Fibroblast of skin of right biceps (primary cell): ENCODE measurements around the gene SCGB1C1.

ENCODE experiments used
- DNase-seq: peaks from one replicate; pipeline ENCODE4 v3.0.0-alpha.2; 2013

The SCGB1C1 gene

DNA sequence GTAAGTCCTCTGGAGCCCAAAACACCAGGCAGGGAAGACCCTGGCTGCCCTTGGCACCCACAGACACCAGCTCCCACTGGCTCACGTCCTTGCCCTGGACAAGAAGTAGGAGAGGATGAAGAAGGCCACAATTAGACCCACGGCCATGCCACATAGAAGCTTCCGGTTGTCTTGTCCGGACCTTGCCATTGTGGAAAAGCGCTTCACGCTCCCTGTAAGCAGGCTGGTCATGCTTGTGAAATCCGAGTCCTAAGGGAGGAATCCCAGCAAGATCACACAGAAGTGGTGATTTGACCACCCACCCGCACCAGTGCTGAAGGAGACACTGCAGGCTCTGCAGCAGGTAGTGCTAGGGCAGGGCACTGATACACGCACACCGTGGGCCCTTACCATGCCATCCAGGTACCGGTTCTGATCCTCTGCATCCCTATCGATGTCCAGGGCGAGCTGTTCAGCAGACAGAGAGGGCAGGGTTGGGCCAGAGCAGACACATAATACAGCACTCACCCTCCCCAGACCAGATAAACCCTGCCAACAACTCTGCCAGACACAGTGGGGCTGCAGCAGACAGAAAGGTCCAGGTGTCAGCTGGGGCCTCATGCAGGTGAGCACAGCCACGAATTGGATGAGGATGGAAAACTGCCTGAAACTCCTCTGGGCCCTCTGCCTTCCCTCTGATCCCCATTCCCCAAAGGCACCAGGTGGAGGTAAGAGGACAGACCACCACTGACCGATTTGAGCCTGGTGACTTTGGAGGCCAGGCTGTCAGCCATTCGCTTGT lies 12.5 kb downstream of the SCGB1C1 start:
- DNase-seq, result no peak

DNA sequence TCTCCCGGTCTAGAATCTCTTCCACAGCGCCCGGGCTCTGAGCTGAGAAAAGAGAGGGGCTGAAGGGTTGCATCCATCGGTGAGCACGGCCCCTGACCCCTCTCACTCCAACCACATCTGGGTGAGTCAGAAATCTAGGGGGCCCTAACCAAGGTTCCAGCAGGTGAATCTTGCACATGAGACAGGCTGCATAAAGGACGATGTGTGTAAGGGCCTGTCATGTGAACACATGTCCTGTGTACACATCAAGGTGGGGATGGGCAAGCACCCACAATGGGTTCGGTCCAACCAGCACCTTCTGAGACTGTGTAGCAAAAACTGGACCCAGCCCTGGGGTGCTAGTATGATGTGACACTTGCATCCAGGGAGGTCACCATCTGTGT lies 13.1 kb downstream of the SCGB1C1 start:
- no peak for DNase-seq

DNA sequence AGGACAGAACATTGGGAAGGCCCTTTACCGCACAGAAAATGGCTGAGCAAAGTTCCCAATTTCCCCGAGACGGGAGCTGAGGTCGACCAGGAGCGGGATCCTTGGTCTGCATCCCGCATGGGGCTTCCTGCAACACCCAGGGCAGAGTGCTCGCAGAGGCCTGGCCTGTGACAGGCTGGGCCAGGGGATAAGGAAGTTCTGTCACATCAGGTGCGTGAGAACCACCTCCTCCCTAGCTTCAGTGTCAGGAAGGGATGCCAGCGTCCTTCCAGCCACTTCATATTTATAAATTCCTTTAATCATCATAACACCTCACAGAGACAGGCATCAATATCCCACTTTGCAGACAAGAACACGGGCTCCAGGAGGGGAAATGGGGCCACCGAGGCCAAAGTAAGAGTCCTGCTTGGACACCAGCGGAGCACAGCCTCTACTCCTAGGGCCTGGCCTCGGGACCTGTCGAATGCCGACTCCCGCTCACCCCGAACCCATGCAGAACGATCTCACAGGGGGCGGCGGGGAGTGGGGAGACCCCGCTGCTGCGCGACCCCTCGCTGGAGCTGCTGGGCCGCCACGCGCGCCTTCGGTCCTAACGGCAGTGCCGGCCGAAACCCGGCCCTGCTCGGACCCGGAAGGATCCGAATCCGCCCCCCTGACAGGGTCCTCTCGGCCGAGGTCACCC lies 13.8 kb downstream of the SCGB1C1 start:
- DNase-seq, result peak; percentile 17

DNA sequence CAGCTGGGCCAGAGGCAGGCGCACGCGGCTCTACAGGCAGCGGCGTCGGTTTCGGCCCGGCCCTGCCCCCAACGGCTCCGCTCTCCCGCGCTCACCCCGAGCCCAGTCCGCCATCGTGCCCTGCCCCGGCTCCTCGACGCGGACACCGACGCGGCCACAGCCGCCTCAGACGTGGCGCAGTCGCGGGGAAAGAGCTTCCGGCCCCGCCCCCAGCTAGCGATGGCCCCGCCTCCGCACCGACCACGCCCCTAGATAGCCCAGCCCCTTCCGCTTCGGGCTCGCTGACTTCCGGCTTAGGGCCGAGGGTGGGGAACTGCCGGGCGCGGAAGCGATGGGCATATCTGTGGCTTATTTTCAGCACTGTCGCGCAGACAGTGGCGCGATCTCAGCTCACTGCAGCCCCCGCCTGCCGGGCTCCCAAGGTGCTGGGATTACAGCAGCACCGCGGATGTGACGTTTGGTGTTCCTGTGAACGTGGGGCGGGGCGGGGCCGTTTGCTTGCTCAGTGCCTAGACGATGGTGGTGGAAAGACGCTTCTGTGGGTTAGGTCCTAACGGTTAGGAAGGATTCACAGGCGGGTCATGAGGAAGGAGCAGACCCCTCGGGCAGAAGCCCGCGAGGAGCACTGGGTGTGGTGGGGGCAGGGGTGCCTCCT lies 14.5 kb downstream of the SCGB1C1 start, which contains the start of the genes BET1L and RIC8A:
Gene BET1L, minus strand, starts transcription at position 192 of the 655 bp plus-strand sequence. Its CDS starts 78 bp downstream, at position 114.
Gene RIC8A, plus strand, starts transcription at position 501 of the 655 bp plus-strand sequence. CDS start 1,147 bp downstream, outside the sequence.
- DNase-seq, result peak; percentile 99

DNA sequence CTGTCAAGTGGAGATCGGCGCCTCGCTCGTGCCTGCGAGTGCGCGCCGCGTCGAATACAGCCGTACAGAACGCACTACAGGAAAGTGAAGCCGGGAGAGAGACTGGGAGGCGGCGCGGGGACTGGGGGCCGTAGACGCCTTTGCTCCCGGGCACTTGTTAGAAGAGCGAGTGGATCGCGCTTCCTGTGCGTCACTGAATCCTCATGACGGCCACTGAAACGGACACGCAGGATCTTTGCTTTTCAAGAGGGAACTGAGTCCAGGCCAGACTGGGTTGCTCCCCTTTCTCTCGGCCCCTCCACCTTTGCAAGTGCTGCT lies 14.9 kb downstream of the SCGB1C1 start:
- DNase-seq, result peak; percentile 53

DNA sequence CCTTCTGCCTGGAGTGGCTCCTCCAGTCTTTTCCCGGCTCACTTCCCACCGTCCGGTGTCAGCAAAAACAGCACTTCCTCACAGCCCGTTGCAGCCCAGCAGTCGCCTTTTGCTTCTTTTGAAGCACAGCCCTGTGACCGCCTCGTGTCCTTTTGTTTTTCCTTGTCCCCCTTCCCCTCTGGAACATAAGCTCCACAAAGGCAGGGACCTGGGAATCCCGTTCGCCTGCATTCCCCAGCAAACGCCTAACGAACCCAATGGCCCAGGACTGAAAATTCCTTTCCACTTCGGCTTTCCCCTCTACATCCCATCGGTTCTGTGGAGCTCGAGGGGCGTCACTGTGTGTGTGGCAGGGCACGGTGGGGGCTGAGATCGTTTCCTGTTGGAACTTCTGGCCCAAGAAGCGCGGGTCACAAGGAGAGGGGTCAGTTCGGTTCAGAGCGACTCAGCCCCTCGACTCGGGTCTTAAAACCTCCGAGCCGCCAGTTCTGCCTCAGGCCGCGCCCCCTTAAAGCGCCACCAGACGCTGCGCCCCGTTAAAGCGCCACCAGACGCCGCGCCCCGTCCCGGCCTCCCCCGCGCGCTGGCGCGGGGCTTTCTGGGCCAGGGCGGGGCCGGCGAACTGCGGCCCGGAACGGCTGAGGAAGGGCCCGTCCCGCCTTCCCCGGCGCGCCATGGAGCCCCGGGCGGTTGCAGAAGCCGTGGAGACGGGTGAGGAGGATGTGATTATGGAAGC lies 15.5 kb downstream of the SCGB1C1 start:
- peak; percentile 80 for DNase-seq

DNA sequence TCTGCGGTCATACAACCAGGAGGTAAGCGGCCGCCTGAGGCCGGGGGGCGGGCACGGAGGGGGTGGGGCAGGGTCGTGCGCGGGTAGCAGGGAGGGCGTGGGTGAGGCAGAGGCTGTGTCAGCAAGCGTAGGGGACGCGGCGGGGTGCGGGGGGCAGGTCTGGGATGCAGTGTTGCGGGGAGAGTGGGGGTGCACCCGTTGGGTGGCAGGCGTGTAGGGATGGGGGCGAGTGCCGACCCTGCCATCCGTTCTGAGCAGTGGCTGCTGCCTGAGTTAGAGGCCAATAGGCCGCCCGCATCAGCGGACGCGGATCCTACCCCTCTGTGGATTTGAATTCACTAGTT lies 16.0 kb downstream of the SCGB1C1 start:
- DNase-seq, result no peak

DNA sequence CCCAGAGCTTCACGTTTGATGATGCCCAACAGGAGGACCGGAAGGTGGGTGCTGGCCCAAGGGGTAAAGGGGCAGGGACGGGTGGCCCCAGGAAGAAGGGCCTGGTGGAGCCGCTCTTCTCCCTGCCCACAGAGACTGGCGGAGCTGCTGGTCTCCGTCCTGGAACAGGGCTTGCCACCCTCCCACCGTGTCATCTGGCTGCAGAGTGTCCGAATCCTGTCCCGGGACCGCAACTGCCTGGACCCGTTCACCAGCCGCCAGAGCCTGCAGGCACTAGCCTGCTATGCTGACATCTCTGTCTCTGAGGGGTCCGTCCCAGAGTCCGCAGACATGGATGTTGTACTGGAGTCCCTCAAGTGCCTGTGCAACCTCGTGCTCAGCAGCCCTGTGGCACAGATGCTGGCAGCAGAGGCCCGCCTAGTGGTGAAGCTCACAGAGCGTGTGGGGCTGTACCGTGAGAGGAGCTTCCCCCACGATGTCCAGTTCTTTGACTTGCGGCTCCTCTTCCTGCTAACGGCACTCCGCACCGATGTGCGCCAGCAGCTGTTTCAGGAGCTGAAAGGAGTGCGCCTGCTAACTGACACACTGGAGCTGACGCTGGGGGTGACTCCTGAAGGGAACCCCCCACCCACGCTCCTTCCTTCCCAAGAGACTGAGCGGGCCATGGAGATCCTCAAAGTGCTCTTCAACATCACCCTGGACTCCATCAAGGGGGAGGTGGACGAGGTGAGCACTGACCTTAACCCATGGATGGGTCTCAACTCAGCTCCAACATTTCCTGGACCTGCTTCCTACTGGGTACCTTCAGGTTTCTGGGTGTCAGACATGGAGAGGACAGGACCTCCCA lies 16.6 kb downstream of the SCGB1C1 start:
- DNase-seq, result no peak

DNA sequence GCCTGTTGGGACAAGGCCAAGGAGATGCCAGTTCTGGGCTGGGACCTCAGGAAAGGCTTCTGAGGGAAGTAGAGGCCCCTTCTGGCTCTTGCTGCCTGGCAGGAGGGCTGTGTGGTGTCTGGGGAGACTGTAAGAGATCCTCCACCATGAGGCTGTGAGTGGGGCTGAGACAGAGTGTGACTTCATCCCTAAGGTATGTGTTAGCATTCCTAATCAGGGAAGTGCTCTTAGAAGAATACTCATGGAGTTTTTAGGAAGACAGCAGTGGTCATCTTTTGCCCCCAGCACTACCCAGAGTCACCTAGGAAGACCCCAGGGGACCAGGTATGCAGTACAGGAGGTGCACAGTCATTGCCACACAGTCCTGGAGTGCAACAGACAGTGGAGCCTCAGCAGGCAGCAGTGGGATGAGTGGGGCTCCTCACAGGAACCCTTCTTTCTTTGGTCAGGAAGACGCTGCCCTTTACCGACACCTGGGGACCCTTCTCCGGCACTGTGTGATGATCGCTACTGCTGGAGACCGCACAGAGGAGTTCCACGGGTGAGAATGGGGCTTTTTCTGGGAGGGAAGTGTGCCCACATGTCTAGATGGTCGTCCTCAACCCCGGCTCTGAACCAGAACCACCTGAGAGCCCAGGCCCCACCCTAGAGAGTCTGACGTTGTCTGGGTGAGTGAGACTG lies 17.4 kb downstream of the SCGB1C1 start:
- DNase-seq, result peak; percentile 85

DNA sequence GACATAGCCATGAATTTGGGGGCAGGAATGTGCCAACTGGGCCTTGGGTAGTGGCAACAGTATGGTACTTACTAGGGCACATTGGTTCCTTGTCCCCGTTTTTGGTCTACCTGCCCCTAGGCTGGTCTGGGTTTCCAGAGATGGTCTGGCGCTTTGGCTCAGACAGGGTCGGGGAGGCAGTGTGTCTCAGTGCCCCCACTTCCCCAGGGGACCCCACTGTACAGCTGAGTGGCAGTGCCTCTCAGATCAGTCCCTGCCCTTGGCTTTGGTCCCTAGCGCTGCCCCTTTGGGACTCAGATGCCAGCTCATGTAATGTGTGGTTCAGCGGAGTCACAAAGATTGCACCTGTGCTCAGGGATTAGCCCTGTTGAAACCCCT lies 17.9 kb downstream of the SCGB1C1 start:
- no peak for DNase-seq

DNA sequence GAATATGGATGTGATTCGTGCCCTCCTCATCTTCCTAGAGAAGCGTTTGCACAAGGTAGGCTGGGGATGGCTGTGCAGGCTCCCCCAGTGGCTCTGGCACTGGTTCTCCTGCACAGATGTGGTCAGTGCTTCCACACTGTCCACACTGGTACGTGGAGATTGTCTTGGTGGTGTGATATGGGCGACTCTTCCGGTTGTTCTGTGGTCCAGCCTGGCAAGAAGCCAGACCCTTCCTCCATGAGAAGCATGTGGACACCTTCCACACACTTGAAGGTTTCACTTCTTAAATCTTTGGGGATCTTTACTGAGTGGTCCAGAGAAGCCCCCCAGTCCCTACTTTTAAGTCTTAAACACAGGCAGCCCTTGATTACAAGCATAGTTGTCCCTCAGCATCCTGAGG lies 18.4 kb downstream of the SCGB1C1 start:
- DNase-seq, result no peak

DNA sequence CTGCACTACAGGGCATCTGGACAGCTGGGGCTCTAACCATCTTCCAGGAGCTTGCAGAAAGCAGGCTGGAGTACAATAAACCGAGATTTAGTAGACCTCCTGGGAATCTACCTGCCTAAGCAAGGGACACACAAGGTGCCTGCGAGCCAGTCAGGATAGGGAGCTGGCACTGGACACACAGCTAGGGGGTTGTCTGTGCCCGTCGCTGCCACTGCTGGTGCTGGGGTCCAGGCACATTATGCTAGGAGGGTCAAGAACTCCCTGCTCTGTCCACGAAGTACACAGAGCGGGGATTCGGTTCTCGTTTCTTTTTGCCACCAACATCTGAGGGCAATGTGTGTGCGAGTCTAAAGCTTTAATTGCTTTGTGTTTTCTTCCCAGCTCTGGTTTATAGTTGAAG lies 18.9 kb downstream of the SCGB1C1 start:
- DNase-seq, result no peak

DNA sequence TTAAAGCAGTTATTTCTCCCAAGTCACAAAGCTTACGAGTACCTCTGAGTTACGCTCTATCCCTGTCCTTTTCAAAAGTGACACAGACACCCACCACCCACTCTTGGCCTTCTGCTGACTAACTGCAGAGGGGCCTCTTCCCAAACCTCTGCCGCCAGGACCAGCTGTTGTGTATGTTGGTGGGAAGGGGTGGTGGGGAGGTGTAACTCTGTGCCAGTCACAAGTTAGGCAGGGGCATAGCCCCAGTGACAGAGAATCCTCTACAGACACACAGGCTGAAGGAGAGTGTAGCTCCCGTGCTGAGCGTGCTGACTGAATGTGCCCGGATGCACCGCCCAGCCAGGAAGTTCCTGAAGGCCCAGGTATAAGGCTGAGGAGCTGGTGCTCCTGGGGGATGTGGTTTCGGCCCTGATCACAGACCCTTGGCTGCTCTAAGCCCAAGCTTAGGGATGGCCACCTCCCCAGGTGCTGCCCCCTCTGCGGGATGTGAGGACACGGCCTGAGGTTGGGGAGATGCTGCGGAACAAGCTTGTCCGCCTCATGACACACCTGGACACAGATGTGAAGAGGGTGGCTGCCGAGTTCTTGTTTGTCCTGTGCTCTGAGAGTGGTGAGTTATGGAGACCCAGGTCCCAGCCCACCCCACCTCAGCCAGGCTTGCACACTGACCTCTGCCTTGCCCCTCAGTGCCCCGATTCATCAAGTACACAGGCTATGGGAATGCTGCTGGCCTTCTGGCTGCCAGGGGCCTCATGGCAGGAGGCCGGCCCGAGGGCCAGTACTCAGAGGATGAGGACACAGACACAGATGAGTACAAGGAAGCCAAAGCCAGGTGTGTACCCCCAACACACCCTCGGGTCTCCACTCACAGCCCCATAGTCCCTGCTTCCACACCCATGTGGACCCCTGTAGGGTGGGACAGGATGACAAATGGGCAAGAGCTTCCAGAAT lies 19.5 kb downstream of the SCGB1C1 start:
- no peak for DNase-seq

DNA sequence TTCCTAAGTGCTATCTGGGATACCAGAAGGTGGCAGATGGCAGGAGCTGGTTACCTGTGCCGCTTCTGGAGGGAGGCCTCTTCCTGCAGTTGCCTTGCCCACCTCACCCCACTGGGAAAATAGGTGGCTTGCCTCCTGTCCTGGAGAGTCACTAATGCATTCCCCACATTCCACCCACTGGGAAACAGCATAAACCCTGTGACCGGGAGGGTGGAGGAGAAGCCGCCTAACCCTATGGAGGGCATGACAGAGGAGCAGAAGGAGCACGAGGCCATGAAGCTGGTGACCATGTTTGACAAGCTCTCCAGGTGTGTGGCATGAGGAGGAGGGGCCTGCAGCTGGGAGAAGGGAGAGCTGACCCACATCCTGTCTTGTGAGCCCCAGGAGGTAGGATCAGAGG lies 20.2 kb downstream of the SCGB1C1 start:
- DNase-seq, result no peak

DNA sequence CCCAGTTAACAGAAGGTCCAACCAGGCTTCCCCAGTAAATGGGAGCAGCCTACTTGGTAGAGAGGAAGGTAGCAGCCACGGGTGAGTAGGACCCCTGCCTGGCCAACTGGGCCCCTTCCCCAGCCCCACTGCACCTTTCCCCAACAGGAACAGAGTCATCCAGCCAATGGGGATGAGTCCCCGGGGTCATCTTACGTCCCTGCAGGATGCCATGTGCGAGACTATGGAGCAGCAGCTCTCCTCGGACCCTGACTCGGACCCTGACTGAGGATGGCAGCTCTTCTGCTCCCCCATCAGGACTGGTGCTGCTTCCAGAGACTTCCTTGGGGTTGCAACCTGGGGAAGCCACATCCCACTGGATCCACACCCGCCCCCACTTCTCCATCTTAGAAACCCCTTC lies 21.2 kb downstream of the SCGB1C1 start:
- no peak for DNase-seq

DNA sequence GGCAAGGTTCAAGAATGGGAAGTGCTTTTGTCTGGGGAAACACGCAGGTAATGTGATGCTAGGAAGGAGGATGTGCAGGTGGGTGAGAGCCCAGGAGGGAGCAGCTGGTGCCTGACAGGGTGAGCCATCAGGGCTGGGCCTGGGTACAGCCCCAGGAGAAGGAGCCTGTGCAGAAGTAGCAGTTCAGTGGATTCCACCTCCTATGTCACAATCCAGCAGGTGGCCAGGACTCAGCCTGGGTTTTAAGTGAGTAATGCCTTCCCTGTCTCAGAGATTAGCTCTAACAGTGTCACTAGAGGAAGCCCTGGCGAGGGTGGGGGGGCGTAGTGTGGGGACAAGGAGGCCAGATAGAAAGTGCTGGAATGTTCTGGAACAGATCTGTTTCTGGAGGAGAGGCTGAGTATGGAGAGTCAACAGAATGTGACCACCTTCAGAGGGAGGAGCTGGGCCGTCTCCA lies 22.7 kb downstream of the SCGB1C1 start:
- no peak for DNase-seq

DNA sequence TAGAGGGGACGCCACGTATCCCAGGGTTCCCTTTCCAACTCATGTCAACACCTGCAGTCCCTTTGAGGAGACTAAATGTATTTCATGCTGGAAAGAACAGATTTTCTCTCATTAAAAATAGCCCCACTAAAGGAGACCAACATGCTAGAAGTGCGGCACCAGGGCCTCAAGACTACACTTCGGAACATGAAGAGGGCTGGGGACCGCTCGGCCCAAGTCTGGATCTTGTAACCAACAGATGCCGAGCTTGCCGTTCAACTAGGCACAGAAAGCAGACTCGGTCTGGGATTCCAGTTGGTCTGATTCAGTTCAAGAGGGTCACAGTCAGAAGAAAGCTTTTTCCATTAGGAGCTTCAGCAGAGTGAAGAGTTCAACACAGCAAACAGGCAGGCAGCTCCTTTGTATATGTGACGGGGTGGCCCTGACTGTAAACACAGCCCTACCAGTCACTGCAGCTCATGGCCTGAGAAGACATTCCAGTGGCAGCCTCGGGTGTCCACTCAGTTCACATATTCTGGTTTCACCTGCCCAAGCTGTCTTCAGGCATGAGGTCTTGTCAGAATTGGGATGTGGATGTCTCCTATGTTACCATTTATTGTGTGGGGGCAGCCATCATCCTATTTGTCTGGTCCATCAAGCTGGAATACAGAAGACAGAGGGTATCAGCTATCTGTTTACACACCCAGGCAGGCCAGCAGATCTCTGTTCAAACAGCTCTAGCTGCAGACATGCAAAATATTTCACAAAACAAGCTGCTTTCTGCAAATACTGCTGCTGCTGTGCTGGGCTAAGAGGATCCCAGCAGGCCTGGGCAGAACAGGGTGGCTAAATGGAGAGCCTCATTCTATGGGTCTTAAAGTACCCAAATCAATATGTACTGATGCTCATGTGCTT lies 23.4 kb downstream of the SCGB1C1 start:
- DNase-seq, result no peak

DNA sequence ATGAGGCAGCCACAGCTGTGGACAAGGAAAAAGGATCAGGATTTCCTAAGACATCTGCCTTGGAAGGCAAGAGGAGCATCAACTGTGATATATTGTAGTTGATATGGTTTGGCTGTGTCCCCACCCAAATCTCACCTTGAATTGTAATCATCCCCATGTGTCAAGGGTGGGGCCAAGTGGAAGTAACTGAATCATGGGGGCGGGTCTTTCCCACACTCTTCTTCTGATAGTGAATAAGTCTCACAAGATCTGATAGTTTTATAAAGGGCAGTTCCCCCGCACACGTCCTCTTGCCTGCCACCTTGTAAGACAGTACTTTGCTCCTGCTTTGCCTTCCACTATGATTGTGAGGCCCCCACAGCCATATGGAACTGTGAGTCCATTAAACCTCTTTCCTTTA lies 24.8 kb downstream of the SCGB1C1 start:
- DNase-seq, result no peak

DNA sequence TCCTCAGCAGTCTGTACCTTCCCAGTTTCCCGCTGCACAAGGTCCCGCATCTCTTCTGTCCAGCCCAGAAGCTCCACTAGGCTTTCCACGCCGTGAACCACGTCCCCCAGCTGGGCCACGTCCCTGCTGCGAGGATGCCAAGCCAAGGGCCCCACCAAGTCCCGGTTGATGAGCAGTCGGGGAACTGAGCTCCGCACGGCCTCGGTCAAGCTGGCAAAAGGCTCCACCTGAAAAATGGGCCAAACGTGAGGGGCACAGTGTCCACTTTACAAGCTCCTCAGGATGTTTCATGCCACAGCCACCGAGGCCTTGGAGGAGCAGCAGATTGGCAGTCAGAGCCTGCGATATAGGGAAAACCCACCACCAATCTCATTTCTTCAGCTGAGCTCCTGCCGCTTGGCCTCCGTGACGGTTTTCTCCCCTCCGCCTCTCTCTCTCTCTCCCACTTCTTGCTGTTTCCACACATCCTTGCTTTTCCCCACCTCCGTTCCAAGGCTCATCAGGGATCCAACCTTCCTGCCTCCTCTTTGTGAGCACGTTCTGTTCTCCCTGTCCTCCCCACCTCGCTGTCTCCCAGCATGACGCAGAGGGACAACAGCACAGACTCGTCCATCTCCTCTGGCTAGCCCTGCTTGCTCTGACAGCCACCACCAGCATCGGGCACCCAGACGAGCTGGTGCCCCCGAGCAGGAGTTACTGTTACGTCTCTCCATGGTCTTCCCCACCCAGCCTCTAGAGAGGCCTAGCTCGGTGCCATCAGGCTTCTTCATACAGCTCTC lies 26.1 kb downstream of the SCGB1C1 start:
- DNase-seq, result no peak
